Measurements from ENCODE around the gene DTNB.

DNA sequence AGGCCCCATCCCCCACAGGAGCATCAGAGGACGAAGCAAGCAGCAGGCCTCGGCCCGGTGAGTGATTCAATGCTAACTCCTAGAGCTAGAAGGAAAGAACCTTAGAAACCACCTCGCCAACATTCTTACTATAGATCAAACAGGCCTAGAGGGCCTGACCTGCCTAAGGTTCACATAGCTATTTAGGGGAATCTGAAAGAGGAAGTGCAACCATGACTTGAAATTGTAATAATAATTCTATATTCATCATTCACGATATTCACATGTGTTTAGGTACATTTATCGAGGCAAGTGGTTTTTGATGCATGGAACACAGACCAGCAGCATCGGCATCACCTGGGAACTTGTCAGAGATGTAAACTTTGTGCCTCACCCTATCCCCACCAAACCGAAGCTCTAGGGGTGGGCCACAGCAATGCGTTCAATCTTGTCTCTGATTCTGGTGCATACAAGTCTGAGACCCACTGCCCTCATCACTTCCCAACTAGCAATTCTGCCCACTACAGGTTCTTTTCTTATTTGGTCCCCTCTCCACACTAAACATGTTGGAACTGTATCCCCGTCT, 253.6 kb downstream of the DTNB start:
- TF ChIP-seq EZH2 (IDR thresholded peaks at IDR 0.05; ENCODE audit: borderline replicate concordance), result no peak
- TF ChIP-seq, protein P1, sequence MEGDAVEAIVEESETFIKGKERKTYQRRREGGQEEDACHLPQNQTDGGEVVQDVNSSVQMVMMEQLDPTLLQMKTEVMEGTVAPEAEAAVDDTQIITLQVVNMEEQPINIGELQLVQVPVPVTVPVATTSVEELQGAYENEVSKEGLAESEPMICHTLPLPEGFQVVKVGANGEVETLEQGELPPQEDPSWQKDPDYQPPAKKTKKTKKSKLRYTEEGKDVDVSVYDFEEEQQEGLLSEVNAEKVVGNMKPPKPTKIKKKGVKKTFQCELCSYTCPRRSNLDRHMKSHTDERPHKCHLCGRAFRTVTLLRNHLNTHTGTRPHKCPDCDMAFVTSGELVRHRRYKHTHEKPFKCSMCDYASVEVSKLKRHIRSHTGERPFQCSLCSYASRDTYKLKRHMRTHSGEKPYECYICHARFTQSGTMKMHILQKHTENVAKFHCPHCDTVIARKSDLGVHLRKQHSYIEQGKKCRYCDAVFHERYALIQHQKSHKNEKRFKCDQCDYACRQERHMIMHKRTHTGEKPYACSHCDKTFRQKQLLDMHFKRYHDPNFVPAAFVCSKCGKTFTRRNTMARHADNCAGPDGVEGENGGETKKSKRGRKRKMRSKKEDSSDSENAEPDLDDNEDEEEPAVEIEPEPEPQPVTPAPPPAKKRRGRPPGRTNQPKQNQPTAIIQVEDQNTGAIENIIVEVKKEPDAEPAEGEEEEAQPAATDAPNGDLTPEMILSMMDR (IDR thresholded peaks at IDR 0.05; ENCODE audit: poor library complexity), result no peak
